ENCODE data around the gene MIEN1.
A peak's percentile ranks its signal among the peaks of the same experiment; 100 is the strongest.
"Not testable (repeated sequence)": the region's sequence is repeated elsewhere in the genome, so short reads cannot be mapped to it uniquely, and the experiment has no call there.

Gene MIEN1, protein sequence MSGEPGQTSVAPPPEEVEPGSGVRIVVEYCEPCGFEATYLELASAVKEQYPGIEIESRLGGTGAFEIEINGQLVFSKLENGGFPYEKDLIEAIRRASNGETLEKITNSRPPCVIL

DNA sequence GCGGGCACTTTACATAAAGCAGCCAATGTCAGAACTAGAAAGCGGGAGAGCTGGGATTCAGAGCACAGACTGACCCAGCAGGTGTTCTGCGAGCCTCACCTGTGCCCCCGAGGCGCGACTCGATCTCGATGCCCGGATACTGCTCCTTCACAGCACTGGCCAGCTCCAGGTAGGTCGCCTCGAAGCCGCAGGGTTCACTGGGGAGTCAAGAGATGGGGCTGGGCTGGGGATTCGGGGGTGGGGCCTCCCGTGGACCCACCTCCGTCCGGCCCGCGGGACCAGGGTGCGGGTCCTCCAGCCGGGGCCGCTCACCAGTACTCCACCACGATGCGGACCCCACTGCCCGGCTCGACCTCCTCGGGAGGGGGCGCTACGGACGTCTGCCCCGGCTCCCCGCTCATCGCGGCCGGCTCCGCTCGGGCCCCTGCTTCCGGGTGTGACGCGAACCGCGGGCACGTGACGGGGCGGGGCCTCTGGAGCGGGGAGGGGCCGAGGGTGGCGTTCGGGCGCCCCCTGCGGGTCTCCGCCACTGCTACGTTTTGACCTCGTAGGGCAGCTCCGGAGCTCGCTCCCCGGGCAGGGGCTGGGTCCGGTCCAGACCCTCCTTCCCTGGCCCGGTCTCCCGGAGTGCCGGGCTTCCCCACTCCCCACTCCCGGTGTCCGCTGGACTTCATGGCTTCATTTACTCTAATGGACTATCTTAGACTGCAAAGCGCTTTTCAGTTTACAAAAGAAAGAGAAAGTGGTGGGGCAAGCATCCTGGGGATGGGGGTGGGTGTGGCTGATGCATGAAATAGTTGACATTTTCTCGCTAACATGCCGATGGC lies at the start of gene MIEN1:
Gene MIEN1 (minus strand): TSS at position 438 of the 827 bp plus-strand sequence. CDS start 37 bp downstream, at position 401.
- peak; percentile 89 for DNase-seq (ENCODE audit: low spot score)

DNA sequence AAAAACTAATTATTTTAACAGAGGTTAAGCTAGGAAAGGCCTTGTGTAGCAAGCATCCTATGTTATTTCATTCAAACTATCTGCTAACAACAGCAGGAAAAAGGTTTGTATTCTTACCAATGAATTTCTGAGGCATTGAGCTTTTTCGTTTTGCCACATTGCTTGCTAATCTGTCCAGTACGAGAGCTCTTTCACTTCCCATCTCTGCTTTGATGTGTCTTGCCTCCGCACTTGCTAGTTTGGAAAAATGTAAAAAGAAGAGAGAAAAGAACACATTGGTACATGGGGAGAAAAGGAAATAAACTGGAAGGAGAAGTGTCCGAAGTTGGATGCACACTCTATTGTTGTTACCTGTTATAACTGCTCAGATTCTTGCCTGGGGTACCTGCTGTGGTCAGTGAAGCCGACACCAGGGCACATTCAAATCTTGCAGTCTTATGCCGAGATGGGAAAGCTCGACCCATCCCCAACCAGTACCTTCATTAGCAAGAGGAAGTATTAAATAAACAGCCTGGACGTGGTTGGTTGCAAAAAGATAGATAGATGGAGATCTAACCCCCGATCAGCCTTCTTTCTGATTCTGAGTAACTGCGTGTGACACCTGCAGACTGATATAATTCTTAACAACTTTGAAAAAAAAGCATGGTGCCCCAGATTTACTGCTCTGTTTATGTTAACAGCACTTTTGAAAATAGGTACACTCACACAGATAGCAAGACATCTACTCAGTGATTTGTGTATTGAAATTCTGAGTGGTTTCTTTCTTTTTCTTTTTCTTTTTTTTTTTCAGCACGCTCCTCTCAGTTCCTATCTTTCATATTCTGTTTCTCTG lies 47.4 kb upstream of the MIEN1 start:
- no peak for DNase-seq (ENCODE audit: low spot score)

DNA sequence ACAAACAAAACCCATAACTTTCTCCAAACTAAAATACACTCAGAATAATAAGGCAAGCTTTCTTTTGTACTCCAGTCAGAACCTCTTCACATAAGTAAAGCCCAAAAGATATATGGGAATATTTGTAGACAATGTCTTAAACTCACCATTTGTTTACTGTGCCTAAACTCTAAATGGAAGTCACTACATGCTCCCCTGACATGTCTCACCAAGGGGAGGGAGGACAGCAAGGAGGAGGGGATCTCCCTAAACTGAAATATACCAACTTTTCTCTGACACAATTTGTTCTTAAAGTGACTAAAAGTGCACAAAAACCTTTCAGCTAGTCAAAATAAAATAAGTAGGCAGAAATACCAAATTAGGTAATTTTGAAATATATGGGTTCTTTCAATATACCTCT lies 45.9 kb upstream of the MIEN1 start:
- no peak for DNase-seq (ENCODE audit: low spot score)

DNA sequence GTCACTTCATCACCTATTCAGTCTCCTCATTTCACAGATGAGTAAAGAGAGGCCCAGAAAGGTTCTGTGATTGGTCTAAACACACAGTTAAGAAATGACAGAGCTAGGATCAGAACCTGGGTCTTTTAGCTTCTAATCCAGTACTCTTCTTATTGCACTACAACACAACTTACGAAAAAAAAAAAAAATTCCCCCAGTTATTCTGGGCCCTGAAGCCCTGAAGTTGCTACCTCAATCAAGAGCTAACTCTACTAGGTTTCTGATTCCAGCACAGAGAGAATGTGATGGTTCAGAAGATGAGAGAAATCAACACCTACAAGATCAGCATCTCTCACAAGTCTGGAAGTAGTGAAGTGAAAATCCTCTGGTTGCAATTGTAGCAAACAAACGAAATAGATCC lies 44.7 kb upstream of the MIEN1 start:
- DNase-seq (ENCODE audit: low spot score): no peak

DNA sequence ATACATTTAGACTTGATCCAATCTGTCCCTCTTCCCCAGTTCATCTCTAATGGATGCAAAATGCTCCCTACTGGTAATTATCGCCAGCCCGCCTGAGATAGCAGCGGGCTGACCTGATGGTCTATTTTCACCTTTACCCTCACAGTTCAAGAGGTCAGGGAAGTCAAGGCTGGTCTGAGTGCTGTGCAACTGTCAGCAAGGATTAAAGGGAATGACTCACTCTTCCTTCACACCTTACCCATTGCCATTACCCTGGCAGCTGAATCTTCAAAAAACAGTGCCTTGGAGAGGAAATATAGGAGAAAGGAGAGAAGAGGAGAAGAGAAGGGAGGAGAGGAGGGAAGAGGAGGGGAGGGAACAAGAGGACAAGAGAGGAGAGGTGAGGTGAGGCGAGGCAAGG lies 43.7 kb upstream of the MIEN1 start:
- no peak for DNase-seq (ENCODE audit: low spot score)

DNA sequence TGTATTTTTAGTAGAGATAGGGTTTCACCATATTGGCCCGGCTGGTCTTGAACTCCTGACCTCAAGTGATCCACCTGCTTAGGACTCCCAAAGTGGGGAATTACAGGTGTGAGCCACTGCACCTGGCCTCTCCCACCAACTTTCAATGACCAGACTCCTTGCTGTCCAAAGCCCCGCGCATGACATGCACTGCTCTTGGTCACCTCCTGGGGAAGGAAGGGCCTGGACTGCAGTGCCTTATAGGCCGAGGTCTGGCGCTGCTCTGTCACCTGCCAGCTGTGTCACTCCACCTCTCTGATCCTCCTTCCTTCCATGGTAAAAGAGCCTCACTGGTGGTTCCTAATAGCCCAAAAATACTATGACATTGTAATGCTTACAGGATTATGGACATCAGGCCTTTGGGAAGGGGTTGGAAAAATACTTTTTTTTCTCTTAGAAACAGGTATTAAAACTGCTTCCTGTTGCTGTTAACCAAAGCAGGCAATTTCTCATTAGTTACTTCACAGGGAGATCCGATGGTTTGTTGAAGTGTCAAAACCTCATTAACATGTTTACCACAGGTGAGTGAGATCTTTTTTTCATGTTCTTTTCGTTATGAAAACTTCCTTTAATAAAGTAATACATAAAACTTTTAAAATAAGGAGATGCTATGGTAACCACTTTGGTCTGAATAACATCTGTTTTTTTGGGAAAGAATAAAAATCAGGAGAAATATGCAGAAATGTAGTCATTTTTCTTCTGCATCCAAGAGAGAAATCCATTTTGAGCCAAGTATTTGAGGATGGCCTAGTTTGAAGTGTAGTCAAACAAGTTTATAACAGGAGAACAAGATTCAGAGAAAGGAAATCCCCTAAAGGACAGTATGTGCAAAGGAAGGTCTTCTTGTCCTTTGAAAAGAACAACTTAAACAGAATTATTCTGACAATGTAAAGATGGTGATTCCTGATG lies 42.9 kb upstream of the MIEN1 start:
- no peak for DNase-seq (ENCODE audit: low spot score)

DNA sequence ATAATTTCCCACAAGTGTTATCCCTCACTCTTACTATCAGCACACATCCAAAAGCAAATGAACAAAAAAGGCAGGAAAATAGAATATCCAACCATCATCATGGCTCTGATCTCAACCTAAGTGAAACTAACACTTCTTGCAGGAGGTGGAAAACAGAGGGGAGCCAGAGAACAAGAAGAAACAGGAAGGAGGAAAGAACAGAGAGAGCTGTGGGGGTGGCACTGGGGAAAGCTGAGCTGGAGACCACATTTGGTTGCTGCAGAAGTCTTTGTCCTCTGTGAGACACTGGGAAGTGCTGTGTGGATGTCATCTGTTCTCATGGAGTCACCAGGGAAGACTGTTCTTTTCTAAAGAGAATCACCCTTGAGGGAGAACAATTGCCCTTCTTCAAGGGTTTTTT lies 42.1 kb upstream of the MIEN1 start:
- no peak for DNase-seq (ENCODE audit: low spot score)

DNA sequence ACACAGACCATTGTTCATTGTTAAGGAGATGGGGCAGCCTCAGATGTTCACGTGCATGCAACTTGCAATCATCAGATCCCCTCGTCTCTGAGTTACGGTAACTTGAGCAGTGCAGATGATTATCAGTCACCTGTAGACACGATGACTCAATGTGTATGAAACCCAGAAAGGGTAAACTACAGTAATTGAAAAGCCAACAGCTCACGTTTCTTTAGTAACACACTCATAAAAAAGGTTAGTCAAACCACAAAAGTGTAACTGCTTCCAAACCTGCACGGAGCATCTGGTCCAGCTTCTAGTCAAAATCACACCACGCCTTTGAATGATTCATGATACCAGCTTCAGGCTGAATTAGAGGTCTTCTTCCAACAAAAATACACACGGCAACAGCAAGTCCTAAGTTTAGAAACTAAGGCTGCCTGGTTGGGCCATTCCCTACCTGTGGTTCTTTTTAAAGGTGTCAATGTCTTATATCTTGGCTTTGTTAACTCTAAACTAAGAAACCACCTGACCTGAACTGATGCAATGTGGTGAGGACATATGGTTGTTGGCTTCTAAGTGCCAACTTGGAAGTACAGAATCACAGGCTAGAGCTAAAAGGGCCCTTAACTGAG lies 39.7 kb upstream of the MIEN1 start:
- peak; percentile 74 for DNase-seq (ENCODE audit: low spot score)

DNA sequence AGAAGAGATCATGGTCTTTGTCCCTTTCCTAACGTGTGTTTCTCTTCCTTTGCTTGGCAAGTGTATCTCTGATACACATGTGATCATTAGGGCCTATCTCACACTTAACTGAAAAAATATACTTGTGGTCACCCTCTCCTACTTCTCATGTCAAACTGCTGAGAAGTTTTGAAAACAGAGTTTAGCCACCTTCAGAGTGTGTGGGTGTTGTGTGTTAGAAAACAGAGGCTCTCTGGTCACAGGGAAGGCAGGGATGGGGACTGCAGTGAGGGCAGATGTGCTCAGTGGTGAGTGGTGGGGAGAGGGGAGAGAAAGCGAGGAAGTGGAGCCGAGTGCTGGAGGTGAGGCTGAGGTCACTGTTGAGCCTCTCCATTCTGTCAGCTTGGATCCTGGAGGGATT lies 36.8 kb upstream of the MIEN1 start:
- no peak for DNase-seq (ENCODE audit: low spot score)

DNA sequence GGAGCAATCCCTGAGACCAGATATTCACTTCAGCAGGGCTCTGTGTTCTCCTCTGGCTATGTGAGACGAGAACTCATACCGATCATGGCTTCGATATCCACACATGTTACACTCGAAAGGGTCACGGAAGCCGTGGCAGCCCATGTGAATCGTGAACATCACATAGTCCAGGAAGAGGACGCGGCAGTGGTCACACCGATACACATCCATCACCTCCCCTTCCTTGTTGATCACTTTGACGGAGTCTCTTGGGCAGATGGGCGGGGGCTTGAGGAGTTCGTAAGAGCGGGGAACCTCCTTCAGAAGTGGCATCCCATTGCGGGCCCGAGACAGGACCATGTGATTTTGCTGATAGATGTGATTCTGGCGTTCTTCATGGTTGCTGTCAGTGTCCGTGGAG lies 35.4 kb upstream of the MIEN1 start:
- DNase-seq (ENCODE audit: low spot score): no peak

DNA sequence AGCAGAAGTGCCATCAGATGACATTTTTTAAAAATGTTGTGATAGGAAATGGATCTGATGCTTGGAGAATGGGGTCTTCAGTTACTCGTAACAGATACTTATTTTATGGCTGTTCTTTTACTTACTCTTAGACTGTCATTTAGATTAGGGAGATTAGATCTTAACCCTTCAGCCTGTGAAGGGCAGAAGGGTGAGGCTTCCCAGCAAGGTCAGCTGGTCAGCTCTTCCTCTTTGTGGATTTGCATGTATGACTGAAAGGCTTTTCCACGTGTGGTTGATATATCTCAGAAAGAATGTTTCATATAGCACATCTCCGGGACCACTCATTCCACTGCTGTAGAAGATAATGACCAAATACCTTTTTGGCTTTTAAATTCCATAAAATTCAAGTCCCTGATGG lies 34.8 kb upstream of the MIEN1 start:
- no peak for DNase-seq (ENCODE audit: low spot score)

DNA sequence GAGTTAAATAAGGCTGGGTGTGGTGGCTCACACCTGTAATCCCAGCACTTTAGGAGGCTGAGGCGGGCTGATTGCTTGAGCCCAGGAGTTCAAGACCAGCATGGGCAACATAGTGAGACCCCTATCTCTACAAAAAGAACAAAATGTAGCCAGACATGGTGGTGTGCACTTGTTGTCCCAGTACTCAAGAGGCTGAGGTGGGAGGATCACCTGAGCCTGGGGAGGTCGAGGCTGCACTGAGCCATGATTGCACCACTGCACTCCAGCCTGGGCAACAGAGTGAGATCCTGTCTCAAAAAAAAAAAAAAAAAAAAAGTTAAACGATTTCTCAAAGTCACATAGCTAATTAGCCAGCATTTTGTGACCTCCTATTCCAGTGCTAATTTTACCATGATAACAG lies 33.8 kb upstream of the MIEN1 start:
- not testable (repeated sequence) for DNase-seq (ENCODE audit: low spot score)

DNA sequence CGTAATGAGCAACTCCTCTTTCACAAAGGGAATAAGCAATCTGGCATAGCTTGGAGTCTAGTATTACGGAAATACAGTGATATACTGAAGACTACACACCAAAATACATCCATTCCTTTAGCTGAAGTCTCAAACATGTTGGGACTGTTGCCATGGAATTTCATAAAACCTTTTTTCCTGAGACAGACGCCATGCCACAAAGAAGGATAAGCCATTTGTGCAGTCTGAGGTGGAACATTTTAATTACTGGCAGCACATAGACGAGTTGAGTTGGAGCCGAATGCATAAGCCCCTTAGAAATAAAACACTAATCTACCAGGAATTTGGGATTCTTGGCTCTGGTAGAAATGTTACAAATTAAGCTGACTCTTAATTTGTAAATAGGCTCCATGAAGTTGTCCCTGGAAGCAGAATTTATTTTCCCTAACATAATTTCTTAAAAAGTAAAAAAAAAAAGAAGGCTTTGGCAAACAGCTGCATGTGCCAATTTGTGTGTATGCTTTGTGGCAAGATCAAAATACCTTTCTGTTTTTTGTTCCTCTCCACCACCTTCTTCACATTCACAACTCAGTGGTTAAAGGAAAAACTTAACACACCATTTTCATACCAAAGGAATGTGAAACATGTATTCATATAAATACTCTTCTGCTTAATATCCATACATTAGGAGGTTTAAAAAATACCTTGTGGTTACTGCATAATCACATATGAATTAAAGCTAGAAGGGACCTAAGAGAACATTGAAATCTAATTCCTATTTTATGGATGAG lies 32.9 kb upstream of the MIEN1 start:
- no peak for DNase-seq (ENCODE audit: low spot score)

DNA sequence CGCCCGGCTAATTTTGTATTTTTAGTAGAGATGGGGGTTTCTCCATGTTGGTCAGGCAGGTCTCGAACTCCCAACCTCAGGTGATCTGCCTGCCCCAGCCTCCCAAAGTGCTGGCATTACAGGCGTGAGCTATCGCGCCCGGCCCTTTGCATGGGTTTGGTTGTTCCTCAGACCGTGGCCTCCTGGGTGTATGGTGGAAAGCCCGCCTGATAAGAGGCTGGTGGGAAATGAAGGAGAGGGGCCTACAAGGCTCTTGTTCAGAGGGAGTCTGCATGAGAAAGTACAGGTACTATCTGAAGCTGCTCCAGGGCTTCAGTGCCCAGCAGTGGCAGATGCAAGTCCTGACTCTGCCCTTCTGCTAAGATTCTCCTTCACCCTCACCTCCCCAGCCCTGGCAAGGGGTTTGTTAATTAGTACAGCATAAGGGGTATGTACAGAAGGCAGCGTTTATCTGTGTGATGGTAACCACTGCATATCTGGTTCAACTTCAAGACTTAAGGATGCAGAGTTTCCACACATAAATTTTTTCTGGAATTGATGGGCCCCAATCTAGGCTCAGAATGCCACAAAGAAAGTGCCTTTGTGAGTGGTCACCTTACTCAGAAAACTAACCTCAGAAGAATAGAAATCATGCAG lies 31.6 kb upstream of the MIEN1 start:
- DNase-seq (ENCODE audit: low spot score): no peak

DNA sequence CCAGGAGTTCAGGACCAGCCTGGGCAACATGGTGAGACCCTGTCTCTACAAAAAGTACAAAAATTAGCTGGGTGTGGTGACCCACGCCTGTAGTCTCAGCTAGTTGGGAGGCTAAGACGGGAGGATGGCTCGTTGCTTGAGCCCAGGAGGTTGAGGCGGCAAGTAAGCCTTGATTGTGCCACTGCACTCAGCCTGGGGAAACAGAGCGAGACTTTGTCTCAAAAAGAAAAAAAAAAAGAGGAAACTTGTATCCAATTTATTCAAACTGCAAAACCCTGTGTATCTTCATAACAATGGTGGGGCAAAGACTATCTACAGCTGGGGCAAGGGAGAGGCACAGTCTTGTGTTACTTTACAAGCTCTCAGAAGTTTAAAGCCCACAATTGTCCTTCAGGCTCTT lies 28.9 kb upstream of the MIEN1 start:
- no peak for DNase-seq (ENCODE audit: low spot score)

DNA sequence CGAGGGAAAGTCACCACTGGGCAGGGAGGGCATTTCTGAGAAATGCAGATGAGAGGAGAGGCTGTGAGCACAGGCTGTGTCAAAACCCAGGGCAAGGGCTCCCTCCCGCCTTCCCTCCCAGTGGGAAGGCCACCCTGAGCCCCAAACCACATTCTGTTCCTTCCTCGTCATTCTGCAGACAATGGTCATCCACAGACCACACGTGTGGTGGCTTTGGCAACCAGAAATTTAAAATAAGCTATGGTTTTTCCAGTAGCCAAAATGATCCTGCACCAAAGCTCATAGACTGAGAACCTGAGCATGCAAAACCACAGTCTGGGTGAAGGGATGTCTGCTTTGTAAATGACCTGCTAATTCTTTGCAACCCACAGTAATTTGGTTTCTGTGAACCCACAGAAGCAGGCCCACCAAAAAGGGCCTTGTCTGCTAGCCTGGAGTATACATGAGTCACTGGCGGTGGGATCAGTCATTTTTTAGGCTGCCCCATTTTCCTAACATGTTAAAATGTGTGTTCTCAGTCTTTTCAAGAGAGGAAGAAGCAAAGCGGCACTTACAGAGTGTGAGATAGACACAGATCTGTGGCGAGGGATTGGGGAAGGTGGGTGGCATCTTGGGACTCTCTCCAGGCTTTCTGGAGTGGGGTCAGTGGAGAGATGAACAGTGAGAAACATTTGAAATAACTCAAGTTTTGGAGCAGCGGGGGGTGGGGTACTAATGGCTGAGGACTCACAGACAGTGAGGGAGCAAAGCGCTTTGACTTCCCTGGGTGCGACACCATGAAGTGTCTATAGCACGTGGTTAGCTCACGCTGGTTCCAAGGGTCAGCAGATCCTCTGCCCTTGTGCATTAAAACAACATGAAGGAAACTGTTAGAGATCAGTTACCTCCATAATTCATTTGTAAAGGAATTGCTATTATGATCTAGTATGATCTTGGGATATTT lies 27.9 kb upstream of the MIEN1 start:
- no peak for DNase-seq (ENCODE audit: low spot score)

DNA sequence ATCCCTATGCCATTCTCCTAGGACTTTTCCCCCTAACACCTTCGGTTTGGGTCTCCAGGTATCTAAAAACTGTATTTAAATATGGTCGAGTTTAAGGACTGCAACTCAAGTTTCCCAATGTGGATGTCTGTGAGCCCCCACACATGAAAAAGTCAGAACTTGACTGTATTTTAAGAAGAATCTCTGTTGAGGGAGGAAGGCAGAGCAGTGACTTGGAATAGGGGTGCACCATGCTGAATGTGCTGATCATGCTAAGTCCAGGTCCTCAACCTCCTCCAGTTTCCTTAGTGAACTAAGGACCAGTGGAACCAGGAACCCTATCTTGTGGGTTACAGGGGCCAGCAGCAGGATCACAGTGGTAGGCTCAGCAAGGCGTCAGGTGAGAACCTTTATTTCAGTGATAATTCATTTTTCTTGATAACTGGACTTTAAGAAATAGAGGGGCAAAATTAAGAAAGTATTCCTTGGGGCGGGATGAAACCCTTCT lies 26.9 kb upstream of the MIEN1 start:
- DNase-seq (ENCODE audit: low spot score): no peak

DNA sequence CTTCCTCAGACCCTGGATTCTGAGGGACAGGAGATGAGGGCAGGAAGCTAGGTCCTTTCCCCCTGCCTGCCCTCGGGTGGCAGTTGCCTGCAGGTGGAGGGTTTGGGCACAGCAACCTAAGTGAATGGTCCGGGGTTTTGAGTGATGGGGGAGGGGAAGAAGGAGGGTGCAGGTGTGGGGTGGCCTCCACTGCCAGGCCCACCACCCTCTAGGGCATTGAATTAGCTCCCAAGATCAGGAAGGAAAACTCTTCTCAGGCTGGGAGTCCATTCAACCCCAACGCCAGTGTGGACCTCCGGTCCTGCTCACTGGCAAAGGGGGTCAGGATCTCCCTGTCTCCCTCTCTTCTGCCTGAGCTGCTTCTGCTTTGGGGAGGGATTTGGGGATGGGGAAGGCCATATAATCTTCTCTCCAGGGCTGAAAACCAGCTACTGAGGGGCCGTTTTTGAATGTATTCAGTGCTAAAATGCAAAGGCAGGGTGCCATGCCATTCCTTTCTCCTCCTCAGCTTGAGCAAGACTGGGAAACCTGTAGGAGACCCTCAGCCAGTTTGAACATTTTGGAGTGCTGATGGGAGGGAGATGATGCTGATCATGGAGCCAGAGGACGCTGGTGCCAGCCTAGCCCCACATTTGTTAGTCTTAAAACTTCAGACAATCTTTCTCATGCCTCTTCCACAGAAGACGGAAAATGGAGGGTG lies 26.2 kb upstream of the MIEN1 start:
- no peak for DNase-seq (ENCODE audit: low spot score)
